ENCODE results near the gene TMX3.

Gene TMX3, protein sequence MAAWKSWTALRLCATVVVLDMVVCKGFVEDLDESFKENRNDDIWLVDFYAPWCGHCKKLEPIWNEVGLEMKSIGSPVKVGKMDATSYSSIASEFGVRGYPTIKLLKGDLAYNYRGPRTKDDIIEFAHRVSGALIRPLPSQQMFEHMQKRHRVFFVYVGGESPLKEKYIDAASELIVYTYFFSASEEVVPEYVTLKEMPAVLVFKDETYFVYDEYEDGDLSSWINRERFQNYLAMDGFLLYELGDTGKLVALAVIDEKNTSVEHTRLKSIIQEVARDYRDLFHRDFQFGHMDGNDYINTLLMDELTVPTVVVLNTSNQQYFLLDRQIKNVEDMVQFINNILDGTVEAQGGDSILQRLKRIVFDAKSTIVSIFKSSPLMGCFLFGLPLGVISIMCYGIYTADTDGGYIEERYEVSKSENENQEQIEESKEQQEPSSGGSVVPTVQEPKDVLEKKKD

DNA sequence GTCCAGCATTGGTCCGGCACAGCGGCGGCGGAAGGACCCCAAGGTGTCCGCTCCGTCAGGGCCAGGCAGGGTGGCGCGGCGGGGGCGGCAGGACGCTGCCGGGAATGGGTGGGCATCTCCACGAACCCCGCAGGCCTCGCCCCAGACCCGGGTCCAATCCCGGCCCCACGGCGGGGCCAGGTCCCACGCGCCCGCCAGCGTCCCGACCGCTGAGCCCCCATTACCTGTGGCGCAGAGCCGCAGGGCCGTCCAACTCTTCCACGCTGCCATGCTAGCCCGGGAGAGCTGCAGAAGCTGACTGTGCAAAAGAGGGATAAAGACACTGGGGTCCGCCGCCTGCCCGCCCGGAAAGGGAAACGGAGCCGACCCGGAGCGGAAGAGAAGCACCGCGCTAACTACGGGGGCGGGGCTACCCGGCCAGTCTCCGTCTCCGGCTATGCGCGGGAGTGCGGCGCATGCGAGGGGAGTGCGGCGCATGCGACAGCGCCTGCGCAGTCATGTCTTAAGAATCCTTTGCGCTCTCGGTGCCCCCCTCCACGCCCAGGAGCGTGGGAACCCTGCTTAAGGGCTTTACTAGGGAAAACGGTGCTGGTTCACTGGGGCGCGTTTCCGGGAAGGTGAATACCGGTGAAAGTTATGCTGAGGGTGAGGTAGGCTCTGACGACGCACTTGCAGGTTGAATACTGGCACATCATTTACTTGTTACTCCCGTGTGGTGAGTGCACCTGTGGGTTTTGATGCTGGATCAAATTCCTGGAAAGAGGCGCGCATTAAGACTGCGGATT, at the start of gene TMX3:
TMX3 (minus strand) TSS at position 397 of the 785 bp plus-strand sequence; CDS start at position 270, 127 bp downstream.
- DNase-seq (ENCODE audit: low read depth): peak; percentile 91

DNA sequence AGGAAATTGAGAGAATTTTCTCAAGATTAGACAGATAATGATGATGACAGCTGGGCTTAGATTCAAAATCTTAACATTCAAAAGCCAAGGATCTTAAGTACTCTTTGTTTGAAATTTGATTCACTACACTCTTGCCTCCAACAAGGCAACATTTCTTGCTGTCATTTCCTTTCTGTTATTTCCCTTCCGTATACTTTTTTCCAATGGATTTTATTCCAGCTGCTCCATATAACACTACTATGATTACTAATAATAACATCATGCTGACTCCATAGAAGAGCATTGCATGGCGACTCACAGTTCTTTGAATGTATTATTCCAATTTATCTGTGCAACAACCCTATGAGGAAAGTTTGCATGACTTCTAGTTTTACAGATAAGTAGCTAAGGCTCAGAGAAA, 49.1 kb upstream of the TMX3 start:
- peak; percentile 18 for DNase-seq (ENCODE audit: low read depth)

DNA sequence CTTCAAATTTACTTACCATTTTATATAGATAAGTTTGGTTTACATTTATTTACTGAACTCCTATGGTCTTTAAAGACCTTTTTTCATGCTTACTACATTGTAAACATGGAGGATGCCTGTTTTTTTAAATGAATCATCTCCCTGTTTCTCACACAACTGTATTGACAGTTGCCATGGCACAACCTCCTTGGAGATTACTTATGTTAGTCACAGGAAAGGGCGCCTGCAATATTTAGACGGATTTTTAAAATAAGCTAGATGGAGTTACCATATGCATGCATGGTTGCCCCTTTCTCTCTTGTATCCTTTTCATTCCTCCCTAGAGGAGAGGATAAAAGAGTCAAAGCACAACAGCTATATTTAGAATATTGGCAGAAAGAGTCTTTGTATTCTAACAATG, 48.2 kb upstream of the TMX3 start:
- peak; percentile 32 for DNase-seq (ENCODE audit: low read depth)

DNA sequence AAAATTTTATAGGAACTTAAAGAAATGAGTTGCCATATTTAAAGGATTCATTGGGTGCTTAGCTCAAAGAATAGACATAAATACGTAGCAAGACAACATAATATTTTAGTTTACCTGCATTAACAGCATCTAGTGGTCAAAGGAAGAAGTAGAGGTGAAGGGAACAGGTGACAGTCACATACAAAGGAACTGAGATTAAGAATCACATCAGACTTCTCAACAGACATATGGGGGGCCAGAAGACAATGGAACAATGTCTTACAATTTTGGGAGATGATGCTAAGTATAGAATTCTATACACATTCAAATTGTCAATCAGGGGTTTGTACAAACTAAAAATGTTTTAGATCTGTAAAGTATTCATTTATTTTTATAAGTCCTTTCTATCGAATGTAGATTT, 44.4 kb upstream of the TMX3 start:
- no peak for DNase-seq (ENCODE audit: low read depth)

DNA sequence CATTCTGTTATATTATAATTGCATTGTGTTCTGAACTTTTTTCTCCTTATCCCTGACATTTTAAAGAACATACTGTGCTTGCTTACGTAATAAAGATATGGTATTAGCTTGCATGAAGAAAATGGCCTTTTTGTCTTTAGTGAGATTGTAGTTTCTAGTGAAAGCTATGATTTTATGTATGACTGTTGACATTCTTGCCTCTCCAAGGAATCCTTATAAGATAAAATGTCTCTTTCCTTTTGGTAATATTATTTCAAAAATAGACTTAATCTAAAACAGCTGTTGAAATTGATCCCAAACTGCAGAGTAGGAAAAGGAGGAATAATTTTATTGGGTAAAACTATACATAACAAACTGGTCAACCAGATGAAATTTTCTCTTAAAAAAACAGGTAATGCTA, 42.2 kb upstream of the TMX3 start:
- DNase-seq (ENCODE audit: low read depth): peak; percentile 66

DNA sequence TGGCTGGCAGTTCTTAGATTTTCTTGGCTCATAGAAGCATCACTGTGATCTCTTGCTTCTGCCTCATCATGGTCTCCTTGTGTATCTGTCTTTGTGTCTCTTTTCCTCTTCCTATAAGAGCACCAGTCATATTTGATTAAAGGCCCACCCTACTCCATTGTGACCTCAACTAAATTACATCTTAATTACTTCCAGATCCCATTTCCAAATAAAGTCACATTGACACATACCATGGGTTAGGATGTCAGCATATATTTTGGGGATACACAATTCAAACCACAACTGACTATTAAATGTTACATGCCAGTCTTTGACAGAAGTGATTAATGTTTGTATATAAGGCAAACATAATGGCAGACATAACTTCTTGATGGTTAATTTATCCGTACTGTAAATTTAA, 27.3 kb upstream of the TMX3 start:
- peak; percentile 38 for DNase-seq (ENCODE audit: low read depth)

DNA sequence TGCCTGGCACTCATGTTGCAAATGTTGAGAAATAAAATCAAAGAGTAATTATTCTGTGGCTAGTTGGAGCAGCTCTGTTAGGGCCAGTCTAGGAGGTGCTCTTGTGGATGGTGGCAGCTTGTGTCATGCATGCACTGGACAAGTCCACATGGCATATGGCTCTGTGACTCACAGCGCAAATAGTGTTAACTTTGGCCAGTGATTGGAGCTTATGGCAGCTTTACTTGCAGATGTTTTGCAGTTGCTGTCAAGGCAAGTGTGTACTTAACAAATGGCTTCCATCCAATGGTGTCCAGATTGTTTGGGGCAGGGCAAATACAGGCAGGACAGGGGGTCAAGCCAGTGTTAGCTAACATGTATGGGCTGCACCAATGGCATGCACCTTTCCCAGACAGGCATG, 26.1 kb upstream of the TMX3 start:
- DNase-seq (ENCODE audit: low read depth): peak; percentile 18

DNA sequence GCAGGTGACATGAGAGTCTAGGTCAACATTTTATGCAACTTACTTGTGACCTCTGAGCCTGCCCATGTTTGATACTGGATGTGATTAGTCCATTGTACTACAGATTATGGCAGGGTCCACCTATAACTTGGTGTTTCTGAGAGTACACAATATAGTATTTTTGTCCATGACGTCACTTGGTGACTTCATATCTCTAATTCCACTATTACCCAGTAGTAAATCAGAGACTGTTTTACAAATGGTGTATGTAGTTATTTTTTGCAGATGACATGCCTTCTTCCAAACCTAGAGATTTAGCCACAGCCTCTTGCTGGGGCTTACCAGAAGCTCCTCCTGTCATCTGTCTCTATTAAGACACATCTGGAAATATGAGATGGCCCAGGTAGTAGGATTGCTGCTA, 24.6 kb upstream of the TMX3 start:
- no peak for DNase-seq (ENCODE audit: low read depth)

DNA sequence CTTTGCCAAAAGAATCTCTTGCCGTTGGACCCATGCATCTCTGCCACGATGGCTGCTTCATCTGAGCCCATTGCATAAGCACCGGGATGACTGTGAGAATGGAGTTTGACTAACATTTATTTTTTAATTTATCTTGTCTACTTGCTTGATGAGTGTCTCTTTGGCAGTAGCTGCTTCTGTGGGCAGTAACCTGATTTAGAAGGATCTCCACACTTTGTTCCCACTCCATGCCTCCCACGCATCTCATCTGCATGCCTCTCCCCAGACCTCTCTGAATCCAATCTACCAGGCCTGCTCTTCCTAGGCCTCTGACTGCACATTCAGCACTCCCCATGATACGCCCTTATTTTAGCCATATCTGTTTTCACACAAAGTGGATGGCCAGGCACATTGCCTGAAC, 23.7 kb upstream of the TMX3 start:
- no peak for DNase-seq (ENCODE audit: low read depth)

DNA sequence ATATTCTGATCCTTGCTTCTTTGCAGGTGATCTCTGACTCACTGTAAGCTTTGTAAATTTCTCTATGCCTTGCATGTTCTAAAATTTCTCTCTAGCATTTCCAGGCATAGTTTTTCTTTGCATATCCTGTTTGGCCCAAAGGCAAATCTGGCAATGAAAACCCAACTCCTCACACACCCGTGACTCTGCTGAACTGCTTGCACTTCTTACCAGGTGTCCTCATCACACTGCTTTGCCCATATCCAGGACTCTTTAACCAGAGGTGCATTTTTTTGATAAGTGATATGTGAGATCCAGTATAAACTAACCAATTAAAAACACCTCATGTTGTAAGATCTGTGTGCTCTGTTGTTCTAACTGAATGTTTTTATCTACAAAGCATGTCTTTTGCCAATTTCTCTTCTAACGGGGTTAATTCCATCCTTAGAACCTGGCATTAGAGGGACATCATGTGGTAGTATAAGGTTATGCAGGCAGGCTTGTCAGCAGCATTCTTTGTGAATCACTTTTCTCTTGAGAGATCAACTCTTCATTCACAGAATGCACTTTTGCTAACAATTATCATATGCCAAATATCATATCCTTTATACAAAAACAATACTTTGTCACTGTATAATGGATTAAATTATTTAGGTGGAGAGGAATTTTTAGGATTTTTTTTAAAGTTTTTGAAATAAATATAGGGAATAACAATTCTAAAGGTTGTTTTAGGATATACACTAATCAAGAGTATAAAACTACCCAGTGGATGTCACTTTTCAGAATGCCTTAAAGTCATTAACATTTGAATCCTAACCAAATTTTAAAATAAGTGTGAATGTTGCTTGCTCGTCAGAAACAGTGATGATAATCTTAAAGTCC, 20.8 kb upstream of the TMX3 start:
- DNase-seq (ENCODE audit: low read depth): peak; percentile 72

DNA sequence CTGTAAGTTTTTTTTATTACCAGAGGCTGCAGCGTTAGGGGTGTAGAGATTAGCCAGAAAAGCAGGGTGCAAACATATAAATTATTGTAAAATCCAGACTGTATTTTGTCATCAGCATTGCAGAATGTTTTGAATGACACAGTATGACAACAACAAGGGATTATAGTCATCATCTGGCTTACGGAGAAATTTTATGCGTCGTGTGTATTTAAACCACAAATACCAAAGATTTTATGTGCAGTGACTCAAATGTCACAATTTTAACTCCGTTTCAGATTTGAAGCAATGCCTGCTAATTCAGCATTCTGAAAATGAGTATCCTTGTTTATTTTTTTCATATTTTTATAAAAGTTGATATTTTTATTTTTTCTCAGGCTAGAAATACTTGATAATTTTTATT, 19.4 kb upstream of the TMX3 start:
- DNase-seq (ENCODE audit: low read depth): peak; percentile 66

DNA sequence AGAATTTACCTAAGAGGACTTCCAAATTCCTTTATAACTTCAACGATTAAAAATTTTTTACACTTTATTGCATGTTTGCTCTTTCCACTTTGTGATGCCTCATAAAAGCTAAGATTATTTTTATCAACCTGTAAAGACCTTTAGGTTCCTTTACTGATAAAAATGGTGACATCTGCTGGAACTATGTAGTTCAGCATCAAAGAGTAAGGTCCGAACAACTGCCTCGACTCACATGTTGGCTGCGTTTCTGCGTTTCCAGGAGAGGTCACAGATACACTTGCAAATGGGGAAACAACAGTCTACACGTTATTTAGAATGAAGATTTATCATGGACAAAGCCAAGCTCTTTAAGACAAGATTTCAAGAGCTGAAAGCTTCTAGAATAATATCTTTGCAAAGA, 18.8 kb upstream of the TMX3 start:
- no peak for DNase-seq (ENCODE audit: low read depth)

DNA sequence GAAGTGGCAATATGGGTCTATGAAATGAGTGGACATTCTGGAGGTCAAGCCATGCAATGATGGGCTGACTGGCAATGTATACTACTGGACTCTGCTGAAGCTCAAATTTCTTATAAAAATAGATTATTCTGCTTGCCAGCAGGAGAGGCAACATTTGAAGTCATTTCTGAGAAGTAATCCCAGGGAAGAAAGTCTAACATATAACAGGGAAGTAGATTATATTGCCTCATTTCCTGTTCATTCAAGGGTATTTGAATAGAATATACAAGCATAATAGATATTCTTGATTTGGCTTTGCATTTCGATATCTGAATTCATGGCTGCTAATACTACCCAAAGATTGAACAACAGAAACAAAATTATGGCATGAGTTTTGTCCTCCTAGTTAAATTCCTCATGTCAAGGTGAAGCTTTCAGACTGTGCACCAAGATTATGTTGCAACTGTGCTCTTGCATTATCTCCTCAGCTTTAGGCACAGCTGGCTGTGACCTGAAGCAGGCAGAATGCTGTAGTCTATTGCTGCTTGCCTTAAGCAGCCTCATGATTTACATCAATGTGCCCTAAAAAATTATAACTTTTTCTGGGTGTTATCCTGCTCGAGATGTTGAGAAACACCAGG, 13.3 kb upstream of the TMX3 start:
- DNase-seq (ENCODE audit: low read depth): no peak

DNA sequence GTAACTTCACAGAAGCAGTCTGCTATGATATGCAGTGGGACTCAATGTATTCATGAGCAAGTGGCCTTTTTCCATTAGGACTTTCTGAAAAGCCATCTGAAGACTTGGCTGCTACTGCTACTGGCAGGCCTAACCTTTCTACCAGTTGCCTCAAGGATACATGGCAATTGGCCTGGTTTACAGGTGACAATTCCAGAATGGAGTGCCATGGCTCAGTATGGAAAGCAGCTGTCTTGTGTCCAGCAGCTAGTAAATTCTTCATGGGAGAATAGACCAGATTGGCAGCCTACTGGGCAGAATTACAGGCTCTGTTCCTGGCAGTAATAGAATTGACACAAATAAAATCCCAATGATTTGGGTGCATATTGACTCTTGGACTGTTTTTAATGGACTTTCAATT, 12.6 kb upstream of the TMX3 start:
- no peak for DNase-seq (ENCODE audit: low read depth)

DNA sequence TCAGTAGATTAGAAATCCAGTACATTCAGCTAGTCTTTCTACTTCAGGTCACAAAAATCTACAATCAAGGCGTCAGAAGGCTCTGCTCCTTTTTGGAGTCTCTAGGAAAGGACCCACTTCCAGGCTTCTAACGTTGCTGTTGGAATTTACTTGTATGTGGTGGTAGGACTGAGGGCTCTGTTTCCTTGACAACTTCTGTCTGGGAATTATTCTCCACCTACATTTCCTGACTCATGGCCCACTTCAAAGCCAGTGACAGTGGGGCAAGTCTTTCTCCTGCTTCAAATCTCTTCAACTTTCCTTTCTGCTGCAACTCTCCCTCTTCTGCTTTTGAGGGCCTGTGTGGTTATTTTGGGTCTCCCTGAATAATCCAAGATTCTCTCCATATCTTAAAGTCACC, 10.4 kb upstream of the TMX3 start:
- DNase-seq (ENCODE audit: low read depth): no peak

DNA sequence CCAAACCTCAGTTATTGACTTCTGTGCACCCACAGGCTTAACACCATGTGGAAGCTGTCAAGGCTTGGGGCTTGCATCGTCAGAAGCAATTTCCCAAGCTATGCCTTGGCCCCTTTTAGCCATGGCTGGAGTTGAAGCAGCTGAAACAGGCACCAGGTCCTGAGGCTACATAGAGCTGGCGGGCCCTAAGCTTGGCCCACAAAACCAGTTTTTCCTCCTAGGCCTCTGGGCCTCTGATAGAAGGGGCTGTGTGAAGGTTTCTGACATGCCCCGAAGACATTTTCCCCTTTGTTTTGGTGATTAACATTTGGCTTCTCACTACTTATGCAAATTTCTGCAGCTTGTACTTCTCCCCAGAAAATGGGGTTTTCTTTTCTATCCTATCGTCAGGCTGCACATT, 9.1 kb upstream of the TMX3 start:
- no peak for DNase-seq (ENCODE audit: low read depth)

DNA sequence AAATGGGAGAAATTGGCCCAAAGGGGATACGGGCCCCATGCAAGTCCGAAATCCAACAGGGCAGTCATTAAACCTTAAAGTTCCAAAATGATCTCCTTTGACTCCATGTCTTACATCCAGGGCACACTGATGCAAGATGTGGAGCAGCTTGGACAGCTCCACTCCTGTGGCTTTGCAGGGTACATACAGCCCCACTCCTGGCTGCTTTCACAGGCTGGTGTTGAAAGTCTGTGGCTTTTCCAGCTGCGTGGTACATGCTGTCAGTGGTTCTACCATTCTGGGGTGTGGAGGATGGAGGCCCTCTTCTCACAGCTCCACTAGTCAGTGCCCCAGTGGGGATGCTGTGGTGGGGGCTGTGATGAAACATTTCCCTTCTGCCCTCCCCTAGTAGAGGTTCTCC, 8.6 kb upstream of the TMX3 start:
- no peak for DNase-seq (ENCODE audit: low read depth)

DNA sequence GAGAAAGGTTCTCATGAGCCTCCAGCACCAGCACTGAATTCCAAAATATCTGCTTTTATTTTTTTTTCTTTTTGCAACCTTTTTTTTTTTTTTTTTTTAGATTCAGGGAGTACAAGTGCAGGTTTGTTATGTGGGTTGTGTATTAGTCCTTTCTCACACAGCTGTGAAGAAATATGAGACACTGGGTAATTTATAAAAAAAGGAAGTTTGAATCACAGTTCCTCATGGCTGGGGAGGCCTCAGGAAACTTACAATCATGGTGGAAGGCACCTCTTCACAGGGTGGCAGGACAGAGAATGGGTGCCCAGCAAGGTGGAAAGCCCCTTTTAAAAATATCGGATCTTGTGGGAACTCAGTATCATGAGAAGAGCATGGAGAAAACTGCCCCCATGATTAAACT, 7.9 kb upstream of the TMX3 start:
- DNase-seq (ENCODE audit: low read depth): no peak

DNA sequence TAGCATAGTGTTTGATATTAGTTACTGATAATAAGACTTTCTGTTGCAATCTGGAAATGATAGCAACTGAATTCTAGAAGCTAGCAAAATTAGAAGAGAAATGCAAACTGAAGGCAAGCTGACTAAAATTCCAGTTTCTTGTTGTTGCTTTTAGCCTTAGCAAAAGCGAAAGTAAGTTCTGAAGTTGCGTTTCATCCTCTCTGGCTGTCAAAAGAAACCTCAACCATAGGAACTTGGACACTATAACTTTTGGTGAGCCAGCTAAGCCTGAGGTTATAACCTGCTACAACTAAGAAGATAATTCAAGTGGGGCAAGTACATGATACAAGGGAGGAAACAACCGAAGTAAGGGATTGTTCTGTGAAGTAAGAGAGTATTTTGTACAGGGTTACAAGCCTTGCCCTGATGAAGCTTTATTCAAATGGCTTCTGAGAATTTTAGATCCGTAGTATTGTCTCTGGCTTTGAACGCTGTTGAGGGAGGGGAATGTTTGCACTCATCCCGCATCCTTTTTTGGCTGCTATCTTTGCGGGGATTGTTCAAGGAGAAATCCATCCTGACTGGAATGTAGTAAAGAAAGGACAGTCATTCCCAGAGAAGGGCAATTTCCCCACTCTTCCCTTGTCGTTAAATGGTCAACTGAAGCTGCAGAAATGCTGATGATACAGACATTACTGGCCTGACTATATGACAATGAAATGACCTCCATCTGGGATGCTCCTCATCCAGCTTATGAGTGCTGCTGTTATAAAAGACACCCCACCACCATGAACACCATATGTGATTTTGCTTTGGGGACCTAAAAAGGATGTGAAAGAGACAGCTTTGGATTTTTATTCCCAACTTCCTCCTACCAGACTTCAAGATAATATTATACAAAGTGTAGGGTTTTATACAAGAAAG, 7.0 kb upstream of the TMX3 start:
- no peak for DNase-seq (ENCODE audit: low read depth)

DNA sequence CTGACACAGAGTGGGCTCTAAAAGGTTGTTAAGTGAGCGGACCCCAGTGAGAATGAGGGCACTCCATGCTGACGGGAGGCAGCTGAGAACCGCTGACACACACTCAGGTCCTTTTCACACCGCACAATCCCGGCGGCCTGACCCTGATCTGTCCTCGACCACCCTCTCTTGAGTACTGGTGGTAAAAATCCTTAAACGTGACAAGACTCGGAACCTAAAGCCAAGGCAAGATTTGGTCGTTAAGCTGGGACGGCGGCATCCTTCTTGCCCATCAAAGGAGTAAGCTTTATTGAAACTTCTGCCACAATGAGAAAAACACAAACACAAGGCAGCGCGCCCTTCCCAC, 569 bp downstream of the TMX3 start:
- DNase-seq (ENCODE audit: low read depth): no peak

DNA sequence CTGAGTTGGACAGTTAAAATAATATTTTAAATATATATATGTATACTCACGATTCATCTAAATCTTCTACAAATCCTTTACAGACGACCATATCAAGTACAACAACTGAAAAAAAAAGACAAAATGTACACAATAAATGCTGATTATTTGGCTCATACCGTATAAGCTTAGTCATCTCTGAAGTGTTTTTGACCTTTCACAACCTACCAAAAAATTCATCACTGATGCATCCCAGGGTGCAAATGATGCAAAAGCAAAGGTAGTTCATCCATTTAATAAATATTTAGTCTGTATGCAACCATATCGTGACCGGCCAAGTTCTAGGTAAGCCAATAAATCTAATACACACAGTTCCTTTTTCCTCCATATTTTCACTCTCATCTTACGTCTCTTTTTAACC, 1.1 kb downstream of the TMX3 start:
- no peak for DNase-seq (ENCODE audit: low read depth)

All from fibroblast of gingiva (primary cell).